Measurements from ENCODE around the gene C1QTNF5.

C1QTNF5 gene

DNA sequence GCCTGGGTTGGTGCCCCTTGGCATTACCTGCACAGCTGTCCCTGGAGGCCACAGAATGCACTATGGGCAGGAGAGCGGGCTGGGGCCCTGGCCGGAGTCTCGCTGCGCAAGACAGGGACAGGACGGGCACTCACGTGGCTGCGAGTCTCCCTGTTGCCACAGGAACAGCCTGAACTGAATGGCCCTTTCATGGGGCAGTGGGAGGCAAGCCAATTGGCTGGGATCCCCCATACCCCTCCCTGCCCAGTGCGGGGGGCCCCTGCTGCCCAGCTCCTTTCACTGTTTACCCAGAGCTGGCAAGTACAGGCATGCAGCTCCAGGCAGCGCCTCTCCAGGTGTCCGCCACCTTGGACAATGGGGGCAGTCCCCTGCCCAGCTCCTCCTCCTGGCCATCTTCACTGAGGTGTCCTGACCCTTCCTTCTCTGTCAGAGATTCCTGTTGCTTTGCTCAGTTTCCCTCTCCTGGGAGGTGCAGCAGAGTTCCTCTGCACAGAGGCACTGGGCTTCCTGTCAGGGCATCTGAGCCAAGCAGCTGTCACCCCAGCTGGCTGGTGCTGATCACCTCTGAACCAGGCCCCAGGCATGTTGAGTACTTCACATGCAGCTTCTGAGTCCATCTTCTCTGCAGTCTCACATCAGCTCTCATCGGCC is 35.6 kb upstream of the C1QTNF5 start:
- CTCF ChIA-PET, result interaction anchor here (0.6 to 3.5 kb wide), 9 partner anchors 15 to 139 kb away, joined by 3 to 21 read pairs (median 3); partner anchors contain the start of gene MCAM
- POLR2A ChIA-PET, result no interaction called here
- DNase-seq (ENCODE audit: extremely low spot score), result no peak
- no peak for TF ChIP-seq HDGF (IDR thresholded peaks at IDR 0.05; ENCODE audit: borderline replicate concordance)

DNA sequence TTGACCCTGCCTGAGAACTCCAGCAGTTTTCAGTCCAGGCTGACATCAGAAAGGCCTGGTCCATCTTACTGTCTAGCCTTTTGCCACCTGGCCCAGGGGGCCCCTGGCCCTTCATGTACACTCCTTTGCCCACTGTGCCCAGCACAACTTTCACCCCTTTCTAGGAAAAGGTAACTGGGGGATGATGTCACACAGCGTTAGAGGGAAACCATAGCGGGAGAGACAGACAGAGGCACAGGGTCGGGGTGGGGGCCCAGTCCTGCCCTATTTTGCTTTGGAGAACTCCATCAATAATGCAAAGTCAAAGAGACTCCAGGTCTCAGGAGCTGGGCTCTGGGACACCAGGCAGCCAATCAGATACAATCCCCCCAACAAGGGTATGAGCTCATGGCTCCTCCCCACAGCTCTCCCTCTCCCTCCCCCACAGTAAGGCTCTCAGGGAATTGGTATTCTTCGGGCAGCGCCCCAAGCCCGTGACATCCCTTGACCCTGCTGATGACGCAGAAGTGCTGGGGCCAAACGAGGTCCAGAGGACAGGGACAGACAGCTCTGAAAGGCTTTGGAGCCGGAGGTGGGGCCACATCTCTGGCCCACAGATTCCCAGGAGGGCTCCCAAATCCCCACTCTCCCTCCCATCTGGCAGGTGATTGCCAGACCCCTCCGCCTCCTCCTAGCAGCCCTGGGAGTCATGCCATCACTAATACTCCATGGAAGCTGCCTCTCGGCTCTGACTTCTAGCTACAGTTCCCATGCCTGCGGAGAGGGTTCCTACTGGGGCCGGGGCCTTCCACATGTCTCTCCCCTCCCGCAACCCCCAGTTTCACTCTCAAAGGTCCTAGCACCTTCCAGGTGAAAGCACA is 34.9 kb upstream of the C1QTNF5 start:
- ChIA-PET POLR2A (no interaction called here), CTCF (interaction anchor here (0.5 to 3.5 kb wide), 8 partner anchors 9 to 643 kb away, joined by 3 to 21 read pairs (median 4); partner anchors contain the start of gene MCAM)
- TF ChIP-seq ARNT (IDR thresholded peaks at IDR 0.05) (no peak), FOXM1 (IDR thresholded peaks at IDR 0.05; ENCODE audit: borderline replicate concordance) (no peak), BHLHE40 (IDR thresholded peaks at IDR 0.05; ENCODE audit: borderline replicate concordance) (no peak), FOXA1 (IDR thresholded peaks at IDR 0.05) (no peak), SP1 (IDR thresholded peaks at IDR 0.05) (no peak), NFRKB (IDR thresholded peaks at IDR 0.05) (no peak), PKNOX1 (IDR thresholded peaks at IDR 0.05) (no peak), LEF1 (IDR thresholded peaks at IDR 0.05; ENCODE audit: borderline replicate concordance) (no peak)
- no peak for DNase-seq (ENCODE audit: extremely low spot score)

DNA sequence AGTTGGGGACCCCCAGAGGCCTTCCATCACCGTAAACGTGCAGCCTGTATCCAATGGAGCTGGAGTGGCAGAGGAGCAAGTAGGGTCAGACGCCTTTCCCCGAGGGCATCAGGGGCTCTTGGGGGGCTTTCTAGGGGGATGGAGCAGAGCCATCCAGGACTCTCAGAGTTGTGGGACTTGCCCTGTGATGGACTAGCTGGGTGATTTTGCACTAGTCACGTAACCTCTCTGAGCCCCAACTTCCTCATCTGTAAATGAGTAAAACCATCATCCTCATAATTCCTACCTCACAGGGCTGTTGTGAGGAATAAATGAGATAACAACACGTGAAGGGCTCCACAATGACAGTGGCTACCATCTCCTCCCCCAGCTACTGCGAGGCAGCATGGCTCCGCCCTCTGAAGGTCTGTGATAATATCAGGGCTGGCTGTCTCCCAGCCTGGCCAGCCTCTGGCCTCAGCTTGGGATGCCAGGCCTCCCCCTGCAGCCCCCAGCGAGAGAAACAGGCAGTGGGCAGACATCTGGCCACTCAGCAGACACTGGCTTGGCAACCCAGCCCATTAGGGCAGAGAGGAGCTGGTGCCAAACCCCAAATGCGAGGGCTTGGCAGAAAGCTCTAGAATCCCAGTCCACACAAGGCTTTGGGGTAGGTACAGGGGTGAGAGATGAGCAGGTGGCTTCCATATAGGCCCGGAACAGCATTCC is 34.1 kb upstream of the C1QTNF5 start:
- CTCF ChIA-PET, result interaction anchor here (0.5 to 3.5 kb wide), 14 partner anchors 10 to 643 kb away, joined by 3 to 21 read pairs (median 4); no protein-coding TSS in a partner anchor
- DNase-seq (ENCODE audit: extremely low spot score), result no peak
- POLR2A ChIA-PET, result interaction anchor here (0.9 to 1.6 kb wide), 3 partner anchors 37 to 58 kb away, joined by 3 to 5 read pairs (median 4); partner anchors contain the start of gene MCAM
- no peak for TF ChIP-seq LEF1 (IDR thresholded peaks at IDR 0.05; ENCODE audit: borderline replicate concordance)
- TF ChIP-seq ARNT (IDR thresholded peaks at IDR 0.05), result no peak
- TF ChIP-seq TARDBP (IDR thresholded peaks at IDR 0.05), result no peak
- TF ChIP-seq HDGF (IDR thresholded peaks at IDR 0.05; ENCODE audit: borderline replicate concordance), result no peak
- TF ChIP-seq BHLHE40 (IDR thresholded peaks at IDR 0.05; ENCODE audit: borderline replicate concordance), result no peak
- TF ChIP-seq ELF4 (IDR thresholded peaks at IDR 0.05), result no peak
- no peak for TF ChIP-seq SUZ12 (IDR thresholded peaks at IDR 0.05)

DNA sequence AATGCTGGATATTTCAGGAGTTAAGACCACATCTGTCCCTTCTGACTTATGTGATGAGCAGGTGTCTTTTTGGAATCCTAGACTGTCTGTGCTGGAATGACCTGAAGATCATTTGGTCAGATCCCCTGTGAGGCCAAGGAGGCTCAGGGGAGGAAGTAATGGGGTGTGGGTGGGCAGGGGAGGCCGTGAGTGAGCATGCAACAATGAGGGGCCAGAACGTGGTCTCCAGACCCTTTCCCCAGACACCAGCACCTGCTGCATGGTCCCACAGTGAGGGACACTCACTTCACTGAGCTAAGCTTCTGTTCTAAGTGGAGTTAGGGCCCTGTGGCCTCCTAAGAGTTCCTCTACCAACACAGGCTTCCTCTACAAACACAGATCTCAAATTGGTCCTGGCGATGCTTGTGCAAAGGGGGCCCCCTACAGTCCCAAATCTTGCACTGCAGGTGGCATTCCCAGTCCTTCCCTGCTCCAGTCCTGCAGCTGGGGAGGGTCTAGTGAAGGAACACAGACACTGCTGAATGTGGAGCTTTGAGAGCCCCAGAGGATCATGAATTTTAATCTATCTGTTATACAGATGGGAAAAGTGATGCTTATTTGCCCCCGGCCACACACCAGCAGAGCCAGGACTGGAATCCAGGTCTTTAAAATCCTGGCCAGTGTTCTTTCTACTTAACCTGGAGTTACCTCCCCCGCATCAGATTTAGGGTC is 33.4 kb upstream of the C1QTNF5 start:
- DNase-seq (ENCODE audit: extremely low spot score), result peak; percentile 78
- CTCF ChIA-PET, result interaction anchor here (0.5 to 3.5 kb wide), 12 partner anchors 9 to 223 kb away, joined by 3 to 21 read pairs (median 4); no protein-coding TSS in a partner anchor
- POLR2A ChIA-PET, result interaction anchor here (0.9 to 1.6 kb wide), 3 partner anchors 36 to 57 kb away, joined by 3 to 5 read pairs (median 4); partner anchors contain the start of gene MCAM
- TF ChIP-seq SUZ12 (IDR thresholded peaks at IDR 0.05), result no peak
- no peak for TF ChIP-seq FOXM1 (IDR thresholded peaks at IDR 0.05; ENCODE audit: borderline replicate concordance)
- no peak for TF ChIP-seq TARDBP (IDR thresholded peaks at IDR 0.05)
- TF ChIP-seq ELF4 (IDR thresholded peaks at IDR 0.05), result no peak
- TF ChIP-seq BHLHE40 (IDR thresholded peaks at IDR 0.05; ENCODE audit: borderline replicate concordance), result no peak
- TF ChIP-seq SP1 (IDR thresholded peaks at IDR 0.05), result no peak
- TF ChIP-seq FOXA1 (IDR thresholded peaks at IDR 0.05), result no peak
- TF ChIP-seq FOXK2 (IDR thresholded peaks at IDR 0.05), result no peak
- TF ChIP-seq PKNOX1 (IDR thresholded peaks at IDR 0.05), result no peak
- no peak for TF ChIP-seq ZNF384 (IDR thresholded peaks at IDR 0.05)

GRCh38 chr11:119373059-119373920 is 32.6 kb upstream of the C1QTNF5 start:
- ChIA-PET POLR2A (interaction anchor here (1.1 to 1.6 kb wide), 2 partner anchors 35 to 49 kb away, joined by 4 to 5 read pairs; no protein-coding TSS in a partner anchor), CTCF (interaction anchor here (1.2 to 3.5 kb wide), 8 partner anchors 9 to 103 kb away, joined by 3 to 21 read pairs (median 4); no protein-coding TSS in a partner anchor)
- no peak for DNase-seq (ENCODE audit: extremely low spot score)
- TF ChIP-seq NFRKB (IDR thresholded peaks at IDR 0.05) (no peak), SP1 (IDR thresholded peaks at IDR 0.05) (no peak), LEF1 (IDR thresholded peaks at IDR 0.05; ENCODE audit: borderline replicate concordance) (no peak), HDGF (IDR thresholded peaks at IDR 0.05; ENCODE audit: borderline replicate concordance) (no peak), ZNF384 (IDR thresholded peaks at IDR 0.05) (no peak), FOXM1 (IDR thresholded peaks at IDR 0.05; ENCODE audit: borderline replicate concordance) (no peak), L3MBTL2 (conservative IDR thresholded peaks at IDR 0.05) (no peak), PKNOX1 (IDR thresholded peaks at IDR 0.05) (no peak), BHLHE40 (IDR thresholded peaks at IDR 0.05; ENCODE audit: borderline replicate concordance) (no peak), SUZ12 (IDR thresholded peaks at IDR 0.05) (no peak), ELF4 (IDR thresholded peaks at IDR 0.05) (no peak)

Data from HEK293T (cell line).